Ovary (tissue), 3 donors: ENCODE results near the gene CSTPP1.

Experiments
- EP300 ChIP-seq: sonication (generic); formaldehyde crosslinking; IDR thresholded peaks from one replicate; pipeline ENCODE4 v1.6.1; 2017; ENCODE audit warnings: antibody characterized with exemption
- TF ChIP-seq, protein P1 (sequence below), 3 donors: fragments of 450-650 bp in 2 of 3; fragments of 200-600 bp in 1 of 3; IDR thresholded peaks; one replicate each; pipeline versions ENCODE4 v1.5.1 to v1.8.0; 2016 to 2022; ENCODE audit warnings: antibody characterized with exemption in 3 of 3, mild to moderate bottlenecking in 1 of 3
- donor health status: DM: no; HTN: no; CAD: no.

DNA sequence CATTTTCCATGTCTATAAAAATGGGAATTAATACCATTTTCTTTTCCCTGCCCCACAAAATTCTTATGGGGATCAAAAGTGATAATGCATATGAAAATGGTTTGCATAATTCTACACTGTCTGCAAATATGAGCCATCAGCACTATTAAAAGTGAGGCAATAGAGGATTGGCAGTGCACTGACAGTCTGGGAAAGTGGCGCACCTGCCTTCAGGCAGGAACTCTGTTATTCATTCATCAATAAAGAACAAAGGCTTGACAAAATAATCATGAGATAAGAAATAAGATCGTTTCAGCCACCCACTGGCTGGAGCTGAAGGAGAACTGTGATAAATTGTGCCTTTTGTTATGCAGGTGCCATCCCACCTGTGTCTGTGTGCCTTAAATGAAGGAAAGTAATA lies 190.7 kb downstream of the CSTPP1 start:
- TF ChIP-seq, protein P1, sequence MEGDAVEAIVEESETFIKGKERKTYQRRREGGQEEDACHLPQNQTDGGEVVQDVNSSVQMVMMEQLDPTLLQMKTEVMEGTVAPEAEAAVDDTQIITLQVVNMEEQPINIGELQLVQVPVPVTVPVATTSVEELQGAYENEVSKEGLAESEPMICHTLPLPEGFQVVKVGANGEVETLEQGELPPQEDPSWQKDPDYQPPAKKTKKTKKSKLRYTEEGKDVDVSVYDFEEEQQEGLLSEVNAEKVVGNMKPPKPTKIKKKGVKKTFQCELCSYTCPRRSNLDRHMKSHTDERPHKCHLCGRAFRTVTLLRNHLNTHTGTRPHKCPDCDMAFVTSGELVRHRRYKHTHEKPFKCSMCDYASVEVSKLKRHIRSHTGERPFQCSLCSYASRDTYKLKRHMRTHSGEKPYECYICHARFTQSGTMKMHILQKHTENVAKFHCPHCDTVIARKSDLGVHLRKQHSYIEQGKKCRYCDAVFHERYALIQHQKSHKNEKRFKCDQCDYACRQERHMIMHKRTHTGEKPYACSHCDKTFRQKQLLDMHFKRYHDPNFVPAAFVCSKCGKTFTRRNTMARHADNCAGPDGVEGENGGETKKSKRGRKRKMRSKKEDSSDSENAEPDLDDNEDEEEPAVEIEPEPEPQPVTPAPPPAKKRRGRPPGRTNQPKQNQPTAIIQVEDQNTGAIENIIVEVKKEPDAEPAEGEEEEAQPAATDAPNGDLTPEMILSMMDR (IDR thresholded peaks at IDR 0.05): no peak
- no peak for TF ChIP-seq EP300
